A549 (cell line): ENCODE results near the gene PITPNM1.

Experiments
- CBX2 ChIP-seq: fragments of 200-600 bp; sonication (generic); IDR thresholded peaks from 2 replicates; pipeline ENCODE4 v1.6.1; 2016; ENCODE audit warnings: low read depth, mild to moderate bottlenecking, borderline replicate concordance
- CEBPB ChIP-seq, 2 experiments: fragments of >200 bp in 1 of 2; sonication (Bioruptor Twin) in 1 of 2; formaldehyde crosslinking in 1 of 2; IDR thresholded peaks; 2 replicates each; pipeline ENCODE4 v1.6.1; 2012 to 2016
- CHD2 ChIP-seq: fragments of 150-350 bp; IDR thresholded peaks from 2 replicates; pipeline ENCODE4 v1.6.1; 2014; ENCODE audit warnings: low read length; ENCODE audit not compliant: partially characterized antibody
- CHD4 ChIP-seq: fragments of 200-600 bp; sonication (generic); IDR thresholded peaks from 2 replicates; pipeline ENCODE4 v1.6.1; 2016; ENCODE audit warnings: antibody characterized with exemption, mild to moderate bottlenecking, borderline replicate concordance
- ELK1 ChIP-seq: fragments of 150-350 bp; IDR thresholded peaks from 2 replicates; pipeline ENCODE4 v1.6.1; 2014; ENCODE audit warnings: low read depth, mild to moderate bottlenecking, low read length
- PHF8 ChIP-seq: fragments of 200-600 bp; sonication (generic); IDR thresholded peaks from 2 replicates; pipeline ENCODE4 v1.6.1; 2016; ENCODE audit warnings: low read depth, mild to moderate bottlenecking, antibody characterized with exemption, moderate library complexity, borderline replicate concordance
- POLR2A ChIP-seq: IDR thresholded peaks from 2 replicates; pipeline ENCODE4 v1.6.1; 2012; ENCODE audit warnings: mild to moderate bottlenecking, low read length
- RAD21 ChIP-seq, 2 experiments: fragments of >200 bp in 1 of 2; sonication (Bioruptor Twin) in 1 of 2; formaldehyde crosslinking in 1 of 2; IDR thresholded peaks in 1 of 2; conservative IDR thresholded peaks in 1 of 2; 2 replicates in 1 of 2; 3 replicates in 1 of 2; pipeline ENCODE4 v1.6.1; 2012 to 2018; ENCODE audit warnings: inconsistent platforms in 1 of 2
- RARB ChIP-seq: fragments of 250-450 bp; sonication (Bioruptor Pico); IDR thresholded peaks from 2 replicates; pipeline ENCODE4 v1.8.0; 2021; ENCODE audit warnings: mild to moderate bottlenecking, moderate library complexity
- REST ChIP-seq: fragments of 200-600 bp; sonication (generic); IDR thresholded peaks from 2 replicates; pipeline ENCODE4 v1.6.1; 2016; ENCODE audit warnings: antibody characterized with exemption, mild to moderate bottlenecking, moderate library complexity
- TF ChIP-seq, protein P1 (sequence below): fragments of >200 bp; sonication (Bioruptor Twin); formaldehyde crosslinking; IDR thresholded peaks from 3 replicates; pipeline ENCODE4 v1.5.1; 2016
- TF ChIP-seq, protein P2 (sequence below): IDR thresholded peaks from 2 replicates; pipeline ENCODE4 v1.6.1; 2012
- TF ChIP-seq, protein P3 (sequence below): fragments of 450-650 bp; IDR thresholded peaks from 2 replicates; pipeline ENCODE4 v1.6.1; 2014; ENCODE audit warnings: antibody characterized with exemption
- TF ChIP-seq, protein P4 (sequence below): IDR thresholded peaks from 2 replicates; pipeline ENCODE4 v1.6.1; 2012

- TF ChIP-seq, protein P1, sequence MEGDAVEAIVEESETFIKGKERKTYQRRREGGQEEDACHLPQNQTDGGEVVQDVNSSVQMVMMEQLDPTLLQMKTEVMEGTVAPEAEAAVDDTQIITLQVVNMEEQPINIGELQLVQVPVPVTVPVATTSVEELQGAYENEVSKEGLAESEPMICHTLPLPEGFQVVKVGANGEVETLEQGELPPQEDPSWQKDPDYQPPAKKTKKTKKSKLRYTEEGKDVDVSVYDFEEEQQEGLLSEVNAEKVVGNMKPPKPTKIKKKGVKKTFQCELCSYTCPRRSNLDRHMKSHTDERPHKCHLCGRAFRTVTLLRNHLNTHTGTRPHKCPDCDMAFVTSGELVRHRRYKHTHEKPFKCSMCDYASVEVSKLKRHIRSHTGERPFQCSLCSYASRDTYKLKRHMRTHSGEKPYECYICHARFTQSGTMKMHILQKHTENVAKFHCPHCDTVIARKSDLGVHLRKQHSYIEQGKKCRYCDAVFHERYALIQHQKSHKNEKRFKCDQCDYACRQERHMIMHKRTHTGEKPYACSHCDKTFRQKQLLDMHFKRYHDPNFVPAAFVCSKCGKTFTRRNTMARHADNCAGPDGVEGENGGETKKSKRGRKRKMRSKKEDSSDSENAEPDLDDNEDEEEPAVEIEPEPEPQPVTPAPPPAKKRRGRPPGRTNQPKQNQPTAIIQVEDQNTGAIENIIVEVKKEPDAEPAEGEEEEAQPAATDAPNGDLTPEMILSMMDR, result no peak
- TF ChIP-seq REST (no peak), RAD21 (conservative IDR thresholded peaks at IDR 0.05 in 1 of 2, IDR thresholded peaks at IDR 0.05 in 1 of 2) (no peak), POLR2A (no peak), CEBPB (IDR thresholded peaks at IDR 0.05) (no peak), CHD2 (no peak), RARB (CRISPR knock-in tag) (no peak), PHF8 (no peak; the same call in 1 of the 2 replicates), ELK1 (no peak), CHD4 (no peak), CBX2 (no peak)
- TF ChIP-seq, protein P2, sequence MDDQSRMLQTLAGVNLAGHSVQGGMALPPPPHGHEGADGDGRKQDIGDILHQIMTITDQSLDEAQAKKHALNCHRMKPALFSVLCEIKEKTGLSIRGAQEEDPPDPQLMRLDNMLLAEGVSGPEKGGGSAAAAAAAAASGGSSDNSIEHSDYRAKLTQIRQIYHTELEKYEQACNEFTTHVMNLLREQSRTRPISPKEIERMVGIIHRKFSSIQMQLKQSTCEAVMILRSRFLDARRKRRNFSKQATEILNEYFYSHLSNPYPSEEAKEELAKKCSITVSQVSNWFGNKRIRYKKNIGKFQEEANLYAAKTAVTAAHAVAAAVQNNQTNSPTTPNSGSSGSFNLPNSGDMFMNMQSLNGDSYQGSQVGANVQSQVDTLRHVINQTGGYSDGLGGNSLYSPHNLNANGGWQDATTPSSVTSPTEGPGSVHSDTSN, result no peak
- TF ChIP-seq, protein P3, sequence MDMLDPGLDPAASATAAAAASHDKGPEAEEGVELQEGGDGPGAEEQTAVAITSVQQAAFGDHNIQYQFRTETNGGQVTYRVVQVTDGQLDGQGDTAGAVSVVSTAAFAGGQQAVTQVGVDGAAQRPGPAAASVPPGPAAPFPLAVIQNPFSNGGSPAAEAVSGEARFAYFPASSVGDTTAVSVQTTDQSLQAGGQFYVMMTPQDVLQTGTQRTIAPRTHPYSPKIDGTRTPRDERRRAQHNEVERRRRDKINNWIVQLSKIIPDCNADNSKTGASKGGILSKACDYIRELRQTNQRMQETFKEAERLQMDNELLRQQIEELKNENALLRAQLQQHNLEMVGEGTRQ, result no peak
- TF ChIP-seq, protein P4, sequence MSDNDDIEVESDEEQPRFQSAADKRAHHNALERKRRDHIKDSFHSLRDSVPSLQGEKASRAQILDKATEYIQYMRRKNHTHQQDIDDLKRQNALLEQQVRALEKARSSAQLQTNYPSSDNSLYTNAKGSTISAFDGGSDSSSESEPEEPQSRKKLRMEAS, result 0 out of 2 replicates have a peak, but pooled peaks have one; percentile 2
Observed at GRCh38 chr11:67504950-67505581, at the start of gene PITPNM1.
